Erythroblast (primary cell): ENCODE measurements around the gene ATG10.

ENCODE experiments used
- GATA1 ChIP-seq: IDR thresholded peaks from 2 replicates; pipeline ENCODE4 v1.6.1; 2011; ENCODE audit warnings: low read depth, mild to moderate bottlenecking, control low read depth, low read length, moderate library complexity
- POLR2A ChIP-seq: IDR thresholded peaks from 2 replicates; pipeline ENCODE4 v1.6.1; 2011; ENCODE audit warnings: mild to moderate bottlenecking, low read length

DNA sequence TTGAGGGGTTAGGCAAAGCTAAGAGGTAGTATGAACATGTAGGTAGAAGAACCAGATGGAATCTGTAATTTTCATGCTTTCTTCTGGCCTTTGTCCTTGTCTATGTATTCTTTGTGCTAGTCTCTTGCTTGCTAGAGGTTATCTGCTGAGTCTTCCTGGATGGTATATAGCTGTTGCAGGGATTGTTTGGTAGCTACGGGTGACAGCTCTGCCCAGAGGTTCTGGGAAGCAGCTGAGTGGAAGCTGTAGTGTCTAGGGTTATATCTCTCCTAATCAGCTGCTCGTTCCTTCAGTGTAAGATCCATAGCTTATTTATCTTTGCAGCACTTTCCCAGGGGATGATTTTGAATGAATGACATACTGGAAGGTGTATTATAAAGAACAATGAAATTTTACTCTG, 100.3 kb downstream of the ATG10 start:
- TF ChIP-seq POLR2A = no peak
- TF ChIP-seq GATA1 = no peak
